NB4 (cell line): ENCODE results near the gene SRGAP1.

Source experiments
- MAX ChIP-seq: IDR thresholded peaks from 2 replicates; pipeline ENCODE4 v1.6.1; 2011; ENCODE audit warnings: low read depth, low read length
- POLR2A ChIP-seq: IDR thresholded peaks from 2 replicates; pipeline ENCODE4 v1.6.1; 2011; ENCODE audit warnings: mild to moderate bottlenecking; ENCODE audit not compliant: insufficient read length; ENCODE audit errors: extremely low read depth
- TF ChIP-seq, protein P1 (sequence below): IDR thresholded peaks from one replicate; pipeline ENCODE4 v1.5.1; 2012; ENCODE audit warnings: low read depth, low read length

GRCh38 chr12:63820427-63820826 lies 24.1 kb upstream of the SRGAP1 start:
- TF ChIP-seq, protein P1, sequence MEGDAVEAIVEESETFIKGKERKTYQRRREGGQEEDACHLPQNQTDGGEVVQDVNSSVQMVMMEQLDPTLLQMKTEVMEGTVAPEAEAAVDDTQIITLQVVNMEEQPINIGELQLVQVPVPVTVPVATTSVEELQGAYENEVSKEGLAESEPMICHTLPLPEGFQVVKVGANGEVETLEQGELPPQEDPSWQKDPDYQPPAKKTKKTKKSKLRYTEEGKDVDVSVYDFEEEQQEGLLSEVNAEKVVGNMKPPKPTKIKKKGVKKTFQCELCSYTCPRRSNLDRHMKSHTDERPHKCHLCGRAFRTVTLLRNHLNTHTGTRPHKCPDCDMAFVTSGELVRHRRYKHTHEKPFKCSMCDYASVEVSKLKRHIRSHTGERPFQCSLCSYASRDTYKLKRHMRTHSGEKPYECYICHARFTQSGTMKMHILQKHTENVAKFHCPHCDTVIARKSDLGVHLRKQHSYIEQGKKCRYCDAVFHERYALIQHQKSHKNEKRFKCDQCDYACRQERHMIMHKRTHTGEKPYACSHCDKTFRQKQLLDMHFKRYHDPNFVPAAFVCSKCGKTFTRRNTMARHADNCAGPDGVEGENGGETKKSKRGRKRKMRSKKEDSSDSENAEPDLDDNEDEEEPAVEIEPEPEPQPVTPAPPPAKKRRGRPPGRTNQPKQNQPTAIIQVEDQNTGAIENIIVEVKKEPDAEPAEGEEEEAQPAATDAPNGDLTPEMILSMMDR: no peak
- TF ChIP-seq POLR2A (no peak), MAX (no peak)
